Esophagus squamous epithelium (tissue), 5 donors: ENCODE results near the gene PIP4K2C. TPM values are rescaled to one million over a fixed set of nuclear protein-coding genes. Genes with fewer than 3 reads are reported as not detected.

Experiments used
- DNase-seq: peaks from one replicate; lab custom pipeline; 2025; lab: John Stamatoyannopoulos, UW
- H3K27ac ChIP-seq, 4 donors: fragments of 200-600 bp; sonication (generic); one replicate each; pipeline ENCODE4 v1.5.1; 2016 to 2019; ENCODE audit warnings: mild to moderate bottlenecking in 1 of 4
- H3K27me3 ChIP-seq, 4 donors: fragments of 200-600 bp; sonication (generic); 1 replicate in 3 of 4; 2 replicates in 1 of 4; pipeline versions ENCODE4 v1.5.1 to v1.6.0; 2017 to 2021; ENCODE audit warnings: antibody characterized with exemption in 1 of 4
- H3K36me3 ChIP-seq, 3 donors: fragments of 200-600 bp; sonication (generic); one replicate each; pipeline ENCODE4 v1.5.1; 2016 to 2019
- H3K4me1 ChIP-seq, 3 donors: fragments of 200-600 bp; sonication (generic); one replicate each; pipeline ENCODE4 v1.5.1; 2017 to 2019
- H3K4me3 ChIP-seq, 4 donors: fragments of 200-600 bp; sonication (generic); 1 replicate in 3 of 4; 2 replicates in 1 of 4; pipeline ENCODE4 v1.5.1; 2016 to 2019; ENCODE audit warnings: mild to moderate bottlenecking in 2 of 4, moderate library complexity in 1 of 4
- H3K9me3 ChIP-seq, 3 donors: fragments of 200-600 bp; sonication (generic); one replicate each; pipeline ENCODE4 v1.5.1; 2016 to 2019
- POLR2A ChIP-seq, 4 donors: fragments of 450-650 bp; IDR thresholded peaks; one replicate each; pipeline ENCODE4 v1.6.1; 2017; ENCODE audit warnings: antibody characterized with exemption in 4 of 4, mild to moderate bottlenecking in 4 of 4, moderate library complexity in 3 of 4
- WGBS, 2 donors: methylation state at CpG; one replicate each; pipeline ENCODE4 v1.1.5; 2018; 5-methylcytosine and 5-hydroxymethylcytosine counted together
- intact Hi-C: fragments of 100-400 bp; cut with DNase I; formaldehyde crosslinking; loops from one replicate; pipeline ENCODE4 v1.15.0; 2022
- total RNA-seq, 4 donors: library from RNA; depleted of rRNA; stranded (reverse); fragments of >200 nt; gene quantifications; one replicate each; pipeline ENCODE4 v1.1.0, GENCODE V29; 2016
- TF ChIP-seq, protein P1 (sequence below), 6 experiments: fragments of 450-650 bp in 4 of 6; fragments of 200-600 bp in 2 of 6; sonication (generic) in 2 of 6; IDR thresholded peaks; one replicate each; pipeline ENCODE4 v1.5.1; 2016 to 2019; ENCODE audit warnings: antibody characterized with exemption in 6 of 6, mild to moderate bottlenecking in 4 of 6, moderate library complexity in 4 of 6
- donor health status: DM: yes; HTN: yes; CAD: no.

Gene PIP4K2C
- total RNA-seq, 4 donors from 2014 or later: 25.2 to 41.7 (median 33.1) TPM

DNA sequence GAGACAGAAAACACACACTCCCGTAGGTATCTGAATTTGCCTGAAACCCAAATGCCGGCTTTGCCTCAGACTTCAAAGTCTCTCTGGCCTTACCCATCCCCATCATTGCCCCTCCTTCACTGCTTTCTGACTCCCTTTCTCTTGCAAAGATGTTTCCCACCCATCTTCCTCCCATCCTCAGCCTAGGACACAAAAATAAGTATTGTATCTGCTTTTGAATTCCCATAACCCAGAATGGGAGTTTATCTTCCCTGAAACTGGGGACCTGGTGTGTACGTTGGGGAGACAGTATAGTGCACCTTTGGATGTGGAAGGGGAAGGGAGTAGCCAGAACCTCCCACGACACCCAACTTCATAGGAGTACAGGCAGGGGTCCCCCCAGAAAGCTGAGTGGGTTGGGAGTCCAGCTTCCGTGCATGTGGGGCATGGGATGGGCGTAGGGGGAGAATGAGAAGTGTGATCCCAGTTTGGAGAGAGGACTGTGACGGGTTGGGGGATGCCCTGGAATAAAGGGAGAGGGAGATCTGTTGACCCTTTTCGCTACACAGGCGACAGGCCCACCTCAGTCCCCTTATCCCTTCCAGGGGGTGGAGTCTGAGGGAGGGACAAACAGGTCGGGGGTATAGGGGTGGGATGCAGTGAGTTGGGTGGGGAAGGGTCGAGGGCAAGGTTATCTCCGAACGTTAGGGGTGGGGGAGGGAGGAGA, 41.6 kb upstream of the PIP4K2C start:
- intact Hi-C loops: no loop called here
- DNase-seq: no peak
- TF ChIP-seq, protein P1, sequence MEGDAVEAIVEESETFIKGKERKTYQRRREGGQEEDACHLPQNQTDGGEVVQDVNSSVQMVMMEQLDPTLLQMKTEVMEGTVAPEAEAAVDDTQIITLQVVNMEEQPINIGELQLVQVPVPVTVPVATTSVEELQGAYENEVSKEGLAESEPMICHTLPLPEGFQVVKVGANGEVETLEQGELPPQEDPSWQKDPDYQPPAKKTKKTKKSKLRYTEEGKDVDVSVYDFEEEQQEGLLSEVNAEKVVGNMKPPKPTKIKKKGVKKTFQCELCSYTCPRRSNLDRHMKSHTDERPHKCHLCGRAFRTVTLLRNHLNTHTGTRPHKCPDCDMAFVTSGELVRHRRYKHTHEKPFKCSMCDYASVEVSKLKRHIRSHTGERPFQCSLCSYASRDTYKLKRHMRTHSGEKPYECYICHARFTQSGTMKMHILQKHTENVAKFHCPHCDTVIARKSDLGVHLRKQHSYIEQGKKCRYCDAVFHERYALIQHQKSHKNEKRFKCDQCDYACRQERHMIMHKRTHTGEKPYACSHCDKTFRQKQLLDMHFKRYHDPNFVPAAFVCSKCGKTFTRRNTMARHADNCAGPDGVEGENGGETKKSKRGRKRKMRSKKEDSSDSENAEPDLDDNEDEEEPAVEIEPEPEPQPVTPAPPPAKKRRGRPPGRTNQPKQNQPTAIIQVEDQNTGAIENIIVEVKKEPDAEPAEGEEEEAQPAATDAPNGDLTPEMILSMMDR (IDR thresholded peaks at IDR 0.05): no peak
- no peak for TF ChIP-seq POLR2A (IDR thresholded peaks at IDR 0.05)
- Histone ChIP-seq H3K27me3 (peaks cover 0 to 41% (median 0%) of the 10 kb centered on the region in 4 donors), H3K4me1 (peaks cover 13 to 41% (median 16%) of the 10 kb centered on the region in 3 donors), H3K27ac (no peak overlapping the region), H3K9me3 (no peaks in the 10 kb centered on the region), H3K4me3 (peak overlapping the region; percentile 20 to 66 (median 42)), H3K36me3 (no peaks in the 10 kb centered on the region)
- 36 to 52% methylated on average over 10 to 12 of the region's 13 CpGs for WGBS, 2 donors

DNA sequence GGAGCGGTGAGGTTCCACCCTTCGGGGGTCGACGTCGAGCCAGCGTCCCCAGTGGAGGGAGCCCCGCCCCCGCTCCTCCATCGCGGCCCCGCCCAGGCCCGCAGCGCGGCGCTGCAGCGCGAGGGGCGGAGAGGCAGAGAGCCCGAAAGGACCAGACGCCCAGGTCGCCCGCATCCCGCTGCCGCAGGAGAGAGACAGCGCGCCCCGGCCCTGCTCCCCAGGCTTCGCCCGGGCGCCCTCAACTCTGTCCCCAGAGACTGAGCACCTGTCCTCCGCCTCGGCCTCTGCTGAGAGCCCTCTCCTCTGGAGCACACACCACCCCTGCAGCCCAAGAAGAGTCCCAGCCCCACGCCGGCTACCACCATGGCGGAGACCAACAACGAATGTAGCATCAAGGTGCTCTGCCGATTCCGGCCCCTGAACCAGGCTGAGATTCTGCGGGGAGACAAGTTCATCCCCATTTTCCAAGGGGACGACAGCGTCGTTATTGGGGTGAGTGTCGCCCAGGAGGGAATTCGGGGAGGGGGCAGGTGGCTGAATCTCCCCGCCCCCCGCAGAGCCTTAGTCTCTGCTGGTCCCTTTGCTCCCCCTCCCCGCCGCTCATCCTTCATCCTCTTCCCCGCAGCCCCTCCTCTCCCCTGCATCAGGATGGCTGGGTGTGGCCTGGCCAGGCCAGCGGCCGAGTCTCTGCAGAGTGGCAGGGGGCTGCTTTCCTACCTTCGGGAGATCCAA, 40.9 kb upstream of the PIP4K2C start, which contains the start of gene KIF5A:
TSS of gene KIF5A (plus strand) at position 136 of the 732 bp plus-strand sequence. CDS start at position 364, 228 bp downstream.
- no peak for DNase-seq
- H3K27ac ChIP-seq: no peak within 1 kb of the TSS
- H3K36me3 ChIP-seq: no peaks in the 10 kb centered on the region
- peaks cover 0 to 41% (median 0%) of the 10 kb centered on the region in 4 donors for H3K27me3 ChIP-seq
- no peak for TF ChIP-seq POLR2A (IDR thresholded peaks at IDR 0.05)
- TF ChIP-seq, protein P1 (IDR thresholded peaks at IDR 0.05): no peak
- intact Hi-C loops: no loop called here
- WGBS, 2 donors: 13 to 33% methylated on average over 3 to 19 of the region's 52 CpGs
- peaks cover 13 to 34% (median 15%) of the 10 kb centered on the region in 3 donors for H3K4me1 ChIP-seq
- no peaks in the 10 kb centered on the region for H3K9me3 ChIP-seq
- peak within 1 kb of the TSS; percentile 20 to 66 (median 42) for H3K4me3 ChIP-seq

DNA sequence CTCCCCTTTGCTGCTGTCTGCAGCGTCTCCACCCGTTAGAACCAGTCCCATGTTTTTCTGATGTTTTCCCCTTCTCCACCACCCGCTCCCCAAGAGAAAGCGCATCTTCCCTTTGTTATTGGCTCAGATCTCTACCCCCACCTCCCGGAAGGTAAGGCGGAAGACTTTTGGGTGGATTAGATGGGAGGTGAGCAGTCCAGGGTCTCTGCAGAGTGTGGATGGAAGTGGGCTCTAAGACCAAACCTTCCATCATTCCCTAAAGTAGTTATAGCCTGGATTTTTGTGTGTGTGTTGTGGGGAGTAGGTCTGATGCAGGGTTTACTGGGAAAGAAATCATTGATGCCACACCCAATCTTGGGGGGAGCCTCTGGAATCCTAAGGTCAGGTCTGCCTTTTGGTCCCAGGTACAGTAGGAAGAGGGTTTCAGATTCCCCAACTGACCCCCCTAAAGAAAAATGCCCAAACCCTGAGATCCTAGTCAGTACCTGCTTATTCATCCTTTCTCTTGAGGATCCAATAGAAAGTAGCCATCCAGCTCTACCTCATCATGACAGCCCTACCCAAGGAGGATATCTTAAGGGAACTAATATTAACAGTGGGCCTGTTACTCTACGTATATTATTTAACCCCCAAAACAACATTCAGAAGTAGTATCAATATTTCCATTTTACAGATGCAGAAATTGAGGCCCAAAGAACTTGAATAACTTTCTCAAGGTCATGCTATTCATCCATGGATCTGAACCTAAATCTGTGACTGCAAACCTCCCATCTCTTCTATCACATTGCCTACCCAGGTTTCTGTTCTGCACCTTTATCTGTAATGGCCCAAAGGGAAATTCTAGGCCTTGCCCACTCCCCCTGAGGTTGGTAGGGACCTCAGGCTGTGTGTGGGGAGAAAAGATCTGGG, 40.1 kb upstream of the PIP4K2C start:
- H3K9me3 ChIP-seq: no peaks in the 10 kb centered on the region
- WGBS, 2 donors: 72 to 73% methylated on average over 6 to 7 of the region's 7 CpGs
- no peak for TF ChIP-seq POLR2A (IDR thresholded peaks at IDR 0.05)
- TF ChIP-seq, protein P1 (IDR thresholded peaks at IDR 0.05): no peak
- H3K27me3 ChIP-seq: peaks cover 0 to 41% (median 0%) of the 10 kb centered on the region in 4 donors
- H3K4me1 ChIP-seq: peaks cover 7 to 26% (median 10%) of the 10 kb centered on the region in 3 donors
- no peaks in the 10 kb centered on the region for H3K36me3 ChIP-seq
- no peak overlapping the region for H3K27ac ChIP-seq
- intact Hi-C loops: no loop called here
- H3K4me3 ChIP-seq: peak overlapping the region in 2 of 4 donors; percentile 50 to 66
- no peak for DNase-seq

DNA sequence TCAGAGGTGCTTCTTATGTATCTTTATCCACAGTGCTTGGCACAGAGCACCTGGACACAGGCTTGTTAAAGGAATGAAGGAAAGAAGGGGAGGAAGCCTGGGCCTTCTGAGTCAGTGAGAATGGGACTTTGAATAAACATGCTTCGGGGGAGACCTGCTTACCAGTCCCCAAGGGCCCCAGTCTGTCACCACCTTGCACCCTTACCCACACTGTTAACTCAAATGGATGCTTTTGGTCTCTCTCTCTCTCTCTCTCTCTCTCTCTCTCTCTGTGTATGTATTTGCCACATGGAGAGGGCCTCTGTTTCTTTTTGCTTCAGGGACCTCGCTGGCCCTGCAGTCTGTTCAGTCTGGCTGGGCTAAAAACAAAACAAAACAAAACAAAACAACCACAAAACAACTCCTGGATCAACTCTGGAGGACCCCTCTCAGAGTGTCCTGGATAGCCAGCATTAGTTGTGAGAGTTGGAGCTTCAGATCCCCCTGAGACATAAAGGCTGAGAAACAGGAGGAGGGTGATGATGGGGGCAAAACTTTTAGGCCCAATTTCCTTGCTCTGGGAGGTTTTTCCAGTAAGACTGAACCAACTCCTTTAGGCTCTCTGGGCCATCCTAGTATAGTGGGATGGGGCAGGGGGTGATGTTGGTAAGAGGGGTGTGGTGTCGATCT, 39.2 kb upstream of the PIP4K2C start:
- H3K27ac ChIP-seq: no peak overlapping the region
- peaks cover 3 to 20% (median 5%) of the 10 kb centered on the region in 3 donors for H3K4me1 ChIP-seq
- no peaks in the 10 kb centered on the region for H3K36me3 ChIP-seq
- TF ChIP-seq POLR2A (IDR thresholded peaks at IDR 0.05): no peak
- TF ChIP-seq, protein P1 (IDR thresholded peaks at IDR 0.05): no peak
- H3K27me3 ChIP-seq: peaks cover 0 to 41% (median 0%) of the 10 kb centered on the region in 4 donors
- no peak for DNase-seq
- 79 to 87% methylated on average over 3 of the region's 3 CpGs for WGBS, 2 donors
- H3K4me3 ChIP-seq: no peak overlapping the region
- H3K9me3 ChIP-seq: no peaks in the 10 kb centered on the region
- intact Hi-C loops: no loop called here
